Smooth muscle cell (in vitro differentiated cells): Measurements from ENCODE around the gene IFIH1. TPM values are rescaled to one million over a fixed set of nuclear protein-coding genes. Genes with fewer than 3 reads are reported as not detected.

Experiments
- DNase-seq: peaks from one replicate; lab custom pipeline; 2025; ENCODE audit not compliant: unreplicated experiment; lab: John Stamatoyannopoulos, UW
- H2AFZ ChIP-seq: fragments of 200-600 bp; sonication (generic); 2 replicates; pipeline ENCODE4 v1.6.0; 2016; ENCODE audit warnings: antibody characterized with exemption, low read depth, mild to moderate bottlenecking
- H3F3A ChIP-seq: fragments of 200-600 bp; sonication (generic); 2 replicates; pipeline ENCODE4 v1.6.0; 2017; ENCODE audit warnings: antibody characterized with exemption, low read depth
- H3K27ac ChIP-seq: fragments of 200-600 bp; sonication (generic); 2 replicates; pipeline ENCODE4 v1.5.1; 2016; ENCODE audit warnings: low read depth, mild to moderate bottlenecking
- H3K27me3 ChIP-seq: fragments of 200-600 bp; sonication (generic); 2 replicates; pipeline ENCODE4 v1.6.1; 2016; ENCODE audit warnings: low read depth, mild to moderate bottlenecking
- H3K36me3 ChIP-seq: fragments of 200-600 bp; sonication (generic); 2 replicates; pipeline ENCODE4 v1.5.1; 2016; ENCODE audit warnings: low read depth
- H3K4me1 ChIP-seq: fragments of 200-600 bp; sonication (generic); 2 replicates; pipeline ENCODE4 v1.5.1; 2016; ENCODE audit warnings: low read depth
- H3K4me2 ChIP-seq: fragments of 200-600 bp; sonication (generic); 2 replicates; pipeline ENCODE4 v1.6.0; 2016; ENCODE audit warnings: mild to moderate bottlenecking
- H3K4me3 ChIP-seq: fragments of 200-600 bp; sonication (generic); 2 replicates; pipeline ENCODE4 v1.5.1; 2016; ENCODE audit warnings: mild to moderate bottlenecking
- H3K79me2 ChIP-seq: fragments of 200-600 bp; sonication (generic); 2 replicates; pipeline ENCODE4 v1.6.0; 2016; ENCODE audit warnings: low read depth, mild to moderate bottlenecking
- H3K9ac ChIP-seq: fragments of 200-600 bp; sonication (generic); 2 replicates; pipeline ENCODE4 v1.6.0; 2016; ENCODE audit warnings: low read depth
- H3K9me3 ChIP-seq: fragments of 200-600 bp; sonication (generic); replicated peaks from 2 replicates; pipeline ENCODE4 v1.5.1; 2016; ENCODE audit warnings: low read depth
- H4K20me1 ChIP-seq: fragments of 200-600 bp; sonication (generic); 2 replicates; pipeline ENCODE4 v1.6.0; 2016; ENCODE audit warnings: low read depth
- WGBS: methylation state at CpG from one replicate; pipeline ENCODE4 v1.1.7; 2016; ENCODE audit warnings: low lambda C conversion rate; 5-methylcytosine and 5-hydroxymethylcytosine counted together
- polyA plus RNA-seq: library from polyadenylated mRNA; unstranded; fragments of >200 nt; fragmentation: Nextera tagmentation; extraction: Ambion mirVana; gene quantifications from 2 replicates; pipeline ENCODE4 v1.2.1, GENCODE V29; 2016
- total RNA-seq: library from RNA; depleted of rRNA; stranded (reverse); fragments of >200 nt; gene quantifications from 2 replicates; pipeline ENCODE4 v1.2.3, GENCODE V29; 2014
- TF ChIP-seq, protein P1 (sequence below): fragments of 200-600 bp; sonication (generic); IDR thresholded peaks from 2 replicates; pipeline ENCODE4 v1.5.1; 2017; ENCODE audit warnings: borderline replicate concordance, mild to moderate bottlenecking, antibody characterized with exemption; ENCODE audit not compliant: insufficient read depth, poor library complexity, severe bottlenecking

IFIH1 gene
- total and polyA plus RNA-seq, 2 experiments from 2014 or later = 0.24 to 2.3 TPM

DNA sequence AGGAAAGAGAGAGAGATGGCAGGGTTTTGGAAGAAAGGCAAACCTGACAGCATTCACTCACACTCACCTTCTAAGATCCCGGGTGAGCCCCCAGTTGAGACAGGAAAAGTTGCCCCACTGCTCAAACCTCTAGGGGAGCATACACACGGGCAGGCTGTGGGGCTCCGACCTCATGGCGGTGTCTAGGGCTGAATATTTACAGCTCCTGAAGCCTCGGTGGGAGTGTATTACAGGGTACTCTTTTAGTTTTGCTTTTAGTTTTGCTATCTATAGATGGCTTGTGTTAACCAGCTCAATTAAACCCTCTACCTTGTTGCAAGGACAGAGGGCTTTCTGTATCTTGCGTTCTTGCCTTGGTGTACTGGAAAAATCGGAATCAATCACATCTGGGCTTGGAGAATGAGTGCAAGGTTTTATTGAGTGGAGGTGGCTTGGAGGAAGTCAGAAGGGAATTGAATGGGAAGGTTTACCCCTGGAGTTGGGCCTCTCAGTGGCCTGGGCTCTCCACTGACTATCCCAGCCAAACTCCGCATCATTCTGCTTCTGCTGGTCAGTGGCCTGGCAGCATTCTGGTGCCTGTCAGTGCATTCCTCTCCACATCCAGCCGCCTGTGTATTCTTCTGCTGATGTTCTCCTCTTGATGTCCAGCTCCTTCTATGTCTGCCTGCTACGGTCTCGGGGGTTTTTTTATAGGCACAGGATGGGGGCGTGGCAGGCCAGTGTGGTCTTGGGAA, 10.1 kb upstream of the IFIH1 start:
- H3K9me3 ChIP-seq = no peaks in the 10 kb centered on the region
- H3K4me1 ChIP-seq = no peaks in the 10 kb centered on the region
- H3K27ac ChIP-seq = no peak overlapping the region
- H3K4me3 ChIP-seq = no peak overlapping the region
- TF ChIP-seq, protein P1, sequence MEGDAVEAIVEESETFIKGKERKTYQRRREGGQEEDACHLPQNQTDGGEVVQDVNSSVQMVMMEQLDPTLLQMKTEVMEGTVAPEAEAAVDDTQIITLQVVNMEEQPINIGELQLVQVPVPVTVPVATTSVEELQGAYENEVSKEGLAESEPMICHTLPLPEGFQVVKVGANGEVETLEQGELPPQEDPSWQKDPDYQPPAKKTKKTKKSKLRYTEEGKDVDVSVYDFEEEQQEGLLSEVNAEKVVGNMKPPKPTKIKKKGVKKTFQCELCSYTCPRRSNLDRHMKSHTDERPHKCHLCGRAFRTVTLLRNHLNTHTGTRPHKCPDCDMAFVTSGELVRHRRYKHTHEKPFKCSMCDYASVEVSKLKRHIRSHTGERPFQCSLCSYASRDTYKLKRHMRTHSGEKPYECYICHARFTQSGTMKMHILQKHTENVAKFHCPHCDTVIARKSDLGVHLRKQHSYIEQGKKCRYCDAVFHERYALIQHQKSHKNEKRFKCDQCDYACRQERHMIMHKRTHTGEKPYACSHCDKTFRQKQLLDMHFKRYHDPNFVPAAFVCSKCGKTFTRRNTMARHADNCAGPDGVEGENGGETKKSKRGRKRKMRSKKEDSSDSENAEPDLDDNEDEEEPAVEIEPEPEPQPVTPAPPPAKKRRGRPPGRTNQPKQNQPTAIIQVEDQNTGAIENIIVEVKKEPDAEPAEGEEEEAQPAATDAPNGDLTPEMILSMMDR = no peak
- H3K4me2 ChIP-seq = no peak overlapping the region
- no peak overlapping the region for H3K9ac ChIP-seq
- H3K79me2 ChIP-seq = no peaks in the 10 kb centered on the region
- H3K36me3 ChIP-seq = no peaks in the 10 kb centered on the region
- no peaks in the 10 kb centered on the region for H4K20me1 ChIP-seq
- no peak overlapping the region for H2AFZ ChIP-seq
- H3K27me3 ChIP-seq = no peaks in the 10 kb centered on the region
- H3F3A ChIP-seq = no peaks in the 10 kb centered on the region
- DNase-seq = no peak
- 95% methylated on average over 12 of the region's 12 CpGs for WGBS

DNA sequence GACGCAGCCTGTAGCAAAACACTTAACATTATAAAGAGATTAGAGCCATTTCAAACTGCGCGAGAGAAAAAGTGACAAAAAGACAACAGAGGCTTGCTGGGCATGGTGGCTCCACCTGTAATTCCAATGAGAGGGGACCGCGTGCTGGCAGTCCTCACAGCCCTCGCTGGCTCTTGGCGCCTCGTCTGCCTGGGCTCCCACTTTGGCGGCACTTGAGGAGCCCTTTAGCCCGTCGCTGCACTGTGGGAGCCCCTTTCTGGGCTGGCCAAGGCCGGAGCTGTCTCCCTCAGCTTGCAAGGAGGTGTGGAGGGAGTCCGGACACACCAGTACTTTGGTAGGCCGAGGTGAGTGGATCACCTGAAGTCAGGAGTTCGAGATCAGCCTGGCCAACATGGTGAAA, 9.3 kb upstream of the IFIH1 start:
- H2AFZ ChIP-seq = no peak overlapping the region
- WGBS = 96% methylated on average over 15 of the region's 15 CpGs
- H3K4me3 ChIP-seq = no peak overlapping the region
- H4K20me1 ChIP-seq = no peaks in the 10 kb centered on the region
- H3K9me3 ChIP-seq = no peaks in the 10 kb centered on the region
- no peaks in the 10 kb centered on the region for H3K27me3 ChIP-seq
- H3K36me3 ChIP-seq = no peaks in the 10 kb centered on the region
- no peak overlapping the region for H3K4me2 ChIP-seq
- no peaks in the 10 kb centered on the region for H3K4me1 ChIP-seq
- no peak for DNase-seq
- no peaks in the 10 kb centered on the region for H3F3A ChIP-seq
- no peaks in the 10 kb centered on the region for H3K79me2 ChIP-seq
- no peak overlapping the region for H3K9ac ChIP-seq
- TF ChIP-seq, protein P1 = no peak
- no peak overlapping the region for H3K27ac ChIP-seq

DNA sequence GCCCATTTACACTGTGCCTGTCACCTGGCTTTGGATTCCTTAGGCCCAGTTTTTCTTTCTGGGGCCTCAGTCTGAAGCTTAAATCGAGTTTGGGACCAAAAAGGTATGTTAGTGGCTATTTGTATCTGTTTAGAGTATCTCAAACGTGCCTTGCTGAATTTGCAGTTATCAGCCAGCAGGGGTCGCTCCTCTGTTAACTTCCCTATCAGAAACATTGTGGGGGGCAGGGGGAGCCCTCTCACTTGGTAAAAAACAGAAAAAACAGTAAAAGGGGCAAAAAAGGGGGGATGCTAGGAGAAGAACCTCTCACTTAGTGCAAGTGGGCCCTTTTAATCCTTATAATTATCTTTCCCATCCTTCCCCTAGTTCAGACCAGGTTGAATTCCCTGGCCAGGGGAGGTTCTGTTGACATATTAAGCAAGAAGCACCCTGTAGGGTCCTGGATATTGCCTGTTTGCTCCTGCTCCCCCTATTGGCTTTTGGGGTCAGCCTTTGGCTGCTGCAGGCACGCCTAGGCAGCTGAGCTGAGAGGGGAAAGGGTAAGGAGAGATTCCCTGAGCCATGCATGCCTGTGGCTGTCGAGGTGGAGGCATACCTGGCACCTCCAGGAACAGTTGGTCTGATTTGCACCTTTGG, 8.8 kb upstream of the IFIH1 start:
- TF ChIP-seq, protein P1 = peak; percentile 49
- WGBS = 50% methylated on average over 5 of the region's 5 CpGs
- no peaks in the 10 kb centered on the region for H3K27me3 ChIP-seq
- DNase-seq = no peak
- H2AFZ ChIP-seq = no peak overlapping the region
- no peak overlapping the region for H3K9ac ChIP-seq
- no peak overlapping the region for H3K4me2 ChIP-seq
- H3K27ac ChIP-seq = no peak overlapping the region
- no peaks in the 10 kb centered on the region for H3F3A ChIP-seq
- H3K4me3 ChIP-seq = no peak overlapping the region
- H4K20me1 ChIP-seq = no peaks in the 10 kb centered on the region
- no peaks in the 10 kb centered on the region for H3K79me2 ChIP-seq
- no peaks in the 10 kb centered on the region for H3K36me3 ChIP-seq
- no peaks in the 10 kb centered on the region for H3K4me1 ChIP-seq
- H3K9me3 ChIP-seq = no peaks in the 10 kb centered on the region

DNA sequence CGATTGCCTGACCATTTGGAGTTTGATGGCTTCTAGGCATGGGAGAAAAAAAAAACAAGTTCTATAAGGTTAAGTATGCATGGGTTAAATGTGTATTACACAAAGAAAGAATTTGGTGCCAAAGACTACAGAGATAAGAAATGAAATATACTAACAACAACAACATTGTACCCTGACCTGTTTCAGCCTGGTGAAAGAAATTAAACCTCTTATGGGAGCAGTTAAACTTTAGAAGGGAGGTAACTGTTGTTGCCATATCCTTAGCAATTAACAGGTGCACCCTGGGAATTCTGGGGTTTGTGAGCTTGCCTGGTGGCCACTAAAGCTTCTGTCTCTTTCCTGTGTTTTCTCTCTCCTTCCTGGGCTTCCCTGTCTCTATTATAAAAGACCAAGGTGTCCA, 6.5 kb upstream of the IFIH1 start:
- H3K27me3 ChIP-seq = peaks cover 14% of the 10 kb centered on the region
- no peaks in the 10 kb centered on the region for H3K36me3 ChIP-seq
- H3F3A ChIP-seq = no peaks in the 10 kb centered on the region
- H3K79me2 ChIP-seq = no peaks in the 10 kb centered on the region
- H3K9me3 ChIP-seq = no peaks in the 10 kb centered on the region
- H3K27ac ChIP-seq = no peak overlapping the region
- H3K9ac ChIP-seq = no peak overlapping the region
- no peak for DNase-seq
- H3K4me3 ChIP-seq = no peak overlapping the region
- no peaks in the 10 kb centered on the region for H4K20me1 ChIP-seq
- TF ChIP-seq, protein P1 = no peak
- H3K4me1 ChIP-seq = no peaks in the 10 kb centered on the region
- WGBS = 96% methylated on average over 1 of the region's 1 CpG
- H3K4me2 ChIP-seq = no peak overlapping the region
- no peak overlapping the region for H2AFZ ChIP-seq
